HepG2 (cell line): ENCODE data around the gene PDRG1. TPM values are rescaled to one million over a fixed set of nuclear protein-coding genes. Genes with fewer than 3 reads are reported as not detected.

Source experiments
- ELF3 ChIP-seq: IDR thresholded peaks from 2 replicates; pipeline ENCODE4 v1.6.1; 2016; ENCODE audit warnings: missing genetic modification reagents, missing compliant biosample characterization
- NR2F2 ChIP-seq: IDR thresholded peaks from 2 replicates; pipeline ENCODE4 v1.6.1; 2012; ENCODE audit warnings: low read depth, inconsistent platforms, borderline replicate concordance
- RFX1 ChIP-seq: fragments of 450-650 bp; IDR thresholded peaks from 2 replicates; pipeline ENCODE4 v1.6.1; 2017
- RFXANK ChIP-seq: IDR thresholded peaks from 2 replicates; pipeline ENCODE4 v1.6.1; 2016
- SP2 ChIP-seq: sonication (generic); formaldehyde crosslinking; IDR thresholded peaks from 2 replicates; pipeline ENCODE4 v1.5.1; 2020; ENCODE audit warnings: mild to moderate bottlenecking, missing genetic modification reagents
- SUZ12 ChIP-seq: fragments of 150-350 bp; IDR thresholded peaks from 2 replicates; pipeline ENCODE4 v1.6.1; 2014; ENCODE audit warnings: low read depth, low read length
- TCF7L2 ChIP-seq: IDR thresholded peaks from 2 replicates; pipeline ENCODE4 v1.6.1; 2011; ENCODE audit warnings: mild to moderate bottlenecking, low read depth, low read length, moderate library complexity
- YEATS2 ChIP-seq: sonication (generic); formaldehyde crosslinking; IDR thresholded peaks from 2 replicates; pipeline ENCODE4 v1.4.0; 2020; ENCODE audit warnings: missing genetic modification reagents, borderline replicate concordance
- ZNF724P ChIP-seq: sonication (generic); formaldehyde crosslinking; IDR thresholded peaks from 2 replicates; pipeline ENCODE4 v1.8.0; 2022; ENCODE audit warnings: missing genetic modification reagents, borderline replicate concordance
- ZNF768 ChIP-seq: sonication (generic); formaldehyde crosslinking; IDR thresholded peaks from 2 replicates; pipeline ENCODE4 v1.4.0; 2020; ENCODE audit warnings: missing genetic modification reagents
- ZNF83 ChIP-seq: sonication (generic); formaldehyde crosslinking; IDR thresholded peaks from 2 replicates; pipeline ENCODE4 v1.4.0; 2020; ENCODE audit warnings: missing genetic modification reagents, mild to moderate bottlenecking, borderline replicate concordance
- polyA plus RNA-seq, 8 experiments: library from polyadenylated mRNA; depleted of rRNA in 3 of 8; stranded (reverse) in 7 of 8; unstranded in 1 of 8; fragments of >200 nt; fragmentation: Illumina TruSeq in 4 of 8; extraction: Trizol in 4 of 8; gene quantifications; 2 replicates each; pipeline versions ENCODE4 v1.2.1 to v1.2.3, GENCODE V29; 2011 to 2016; ENCODE audit warnings: low read depth in 4 of 8, missing spikeins in 1 of 8, mixed read lengths in 1 of 8; ENCODE audit not compliant: insufficient read depth in 1 of 8
- total RNA-seq, 5 experiments: library from RNA; depleted of rRNA; stranded (reverse); fragments of >200 nt; fragmentation: Illumina TruSeq; extraction: Trizol; gene quantifications; 2 replicates each; pipeline ENCODE4 v1.2.3, GENCODE V29; 2016; ENCODE audit warnings: low read depth in 1 of 5
- TF ChIP-seq, protein P1 (sequence below): sonication (generic); formaldehyde crosslinking; IDR thresholded peaks from 2 replicates; pipeline ENCODE4 v1.4.0; 2020; ENCODE audit warnings: missing genetic modification reagents
- TF ChIP-seq, protein P2 (sequence below): sonication (generic); IDR thresholded peaks from 2 replicates; pipeline ENCODE4 v1.6.1; 2016; ENCODE audit warnings: low read depth, borderline replicate concordance
- TF ChIP-seq, protein P3 (sequence below): sonication (generic); formaldehyde crosslinking; IDR thresholded peaks from 2 replicates; pipeline ENCODE4 v1.4.0; 2020; ENCODE audit warnings: missing genetic modification reagents
- TF ChIP-seq, protein P4 (sequence below): sonication (generic); formaldehyde crosslinking; IDR thresholded peaks from 2 replicates; pipeline ENCODE4 v1.4.0; 2020; ENCODE audit warnings: missing genetic modification reagents
- TF ChIP-seq, protein P5 (sequence below): sonication (generic); formaldehyde crosslinking; IDR thresholded peaks from 2 replicates; pipeline ENCODE4 v1.5.0; 2020; ENCODE audit warnings: missing genetic modification reagents
- TF ChIP-seq, protein P6 (sequence below): sonication (generic); formaldehyde crosslinking; IDR thresholded peaks from 2 replicates; pipeline ENCODE4 v1.8.0; 2023; ENCODE audit warnings: mild to moderate bottlenecking, missing genetic modification reagents

The PDRG1 gene
- total and polyA plus RNA-seq, 2 of the 13 experiments (the other 11 are each of a cell fraction or from before 2014, with no cell fraction given): 16.6 to 18.0 TPM

DNA sequence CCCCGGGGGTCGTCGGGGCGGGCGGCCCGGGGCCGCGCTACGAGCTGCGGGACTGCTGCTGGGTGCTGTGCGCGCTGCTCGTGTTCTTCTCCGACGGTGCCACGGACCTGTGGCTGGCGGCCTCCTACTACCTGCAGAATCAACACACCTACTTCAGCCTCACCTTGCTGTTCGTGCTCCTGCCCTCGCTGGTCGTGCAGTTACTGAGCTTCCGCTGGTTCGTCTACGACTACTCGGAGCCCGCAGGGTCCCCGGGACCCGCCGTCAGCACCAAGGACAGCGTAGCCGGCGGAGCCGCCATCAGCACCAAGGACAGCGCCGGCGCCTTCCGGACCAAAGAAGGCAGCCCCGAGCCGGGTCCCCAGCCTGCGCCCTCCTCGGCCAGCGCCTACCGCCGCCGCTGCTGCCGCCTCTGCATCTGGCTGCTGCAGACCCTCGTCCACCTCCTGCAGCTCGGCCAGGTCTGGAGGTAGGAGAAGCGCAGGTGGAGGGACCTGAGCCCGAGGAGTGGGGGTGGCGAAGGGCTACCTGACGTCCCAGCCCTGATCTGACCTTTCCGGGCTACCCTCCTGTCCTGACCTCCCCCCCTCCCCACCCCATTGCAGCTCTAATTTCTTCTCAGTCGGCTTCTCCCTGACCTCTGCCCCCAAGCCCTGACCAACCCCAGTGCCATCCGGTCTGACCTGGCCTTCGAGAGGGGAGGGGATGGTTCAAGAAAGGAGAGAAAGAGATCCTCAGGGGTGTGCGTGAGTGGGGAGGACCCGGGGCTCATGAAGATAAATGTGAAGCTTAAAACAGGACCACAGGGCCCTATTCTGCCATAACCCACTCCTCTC is 16.7 kb upstream of the PDRG1 start (continued):
- TF ChIP-seq, protein P1, sequence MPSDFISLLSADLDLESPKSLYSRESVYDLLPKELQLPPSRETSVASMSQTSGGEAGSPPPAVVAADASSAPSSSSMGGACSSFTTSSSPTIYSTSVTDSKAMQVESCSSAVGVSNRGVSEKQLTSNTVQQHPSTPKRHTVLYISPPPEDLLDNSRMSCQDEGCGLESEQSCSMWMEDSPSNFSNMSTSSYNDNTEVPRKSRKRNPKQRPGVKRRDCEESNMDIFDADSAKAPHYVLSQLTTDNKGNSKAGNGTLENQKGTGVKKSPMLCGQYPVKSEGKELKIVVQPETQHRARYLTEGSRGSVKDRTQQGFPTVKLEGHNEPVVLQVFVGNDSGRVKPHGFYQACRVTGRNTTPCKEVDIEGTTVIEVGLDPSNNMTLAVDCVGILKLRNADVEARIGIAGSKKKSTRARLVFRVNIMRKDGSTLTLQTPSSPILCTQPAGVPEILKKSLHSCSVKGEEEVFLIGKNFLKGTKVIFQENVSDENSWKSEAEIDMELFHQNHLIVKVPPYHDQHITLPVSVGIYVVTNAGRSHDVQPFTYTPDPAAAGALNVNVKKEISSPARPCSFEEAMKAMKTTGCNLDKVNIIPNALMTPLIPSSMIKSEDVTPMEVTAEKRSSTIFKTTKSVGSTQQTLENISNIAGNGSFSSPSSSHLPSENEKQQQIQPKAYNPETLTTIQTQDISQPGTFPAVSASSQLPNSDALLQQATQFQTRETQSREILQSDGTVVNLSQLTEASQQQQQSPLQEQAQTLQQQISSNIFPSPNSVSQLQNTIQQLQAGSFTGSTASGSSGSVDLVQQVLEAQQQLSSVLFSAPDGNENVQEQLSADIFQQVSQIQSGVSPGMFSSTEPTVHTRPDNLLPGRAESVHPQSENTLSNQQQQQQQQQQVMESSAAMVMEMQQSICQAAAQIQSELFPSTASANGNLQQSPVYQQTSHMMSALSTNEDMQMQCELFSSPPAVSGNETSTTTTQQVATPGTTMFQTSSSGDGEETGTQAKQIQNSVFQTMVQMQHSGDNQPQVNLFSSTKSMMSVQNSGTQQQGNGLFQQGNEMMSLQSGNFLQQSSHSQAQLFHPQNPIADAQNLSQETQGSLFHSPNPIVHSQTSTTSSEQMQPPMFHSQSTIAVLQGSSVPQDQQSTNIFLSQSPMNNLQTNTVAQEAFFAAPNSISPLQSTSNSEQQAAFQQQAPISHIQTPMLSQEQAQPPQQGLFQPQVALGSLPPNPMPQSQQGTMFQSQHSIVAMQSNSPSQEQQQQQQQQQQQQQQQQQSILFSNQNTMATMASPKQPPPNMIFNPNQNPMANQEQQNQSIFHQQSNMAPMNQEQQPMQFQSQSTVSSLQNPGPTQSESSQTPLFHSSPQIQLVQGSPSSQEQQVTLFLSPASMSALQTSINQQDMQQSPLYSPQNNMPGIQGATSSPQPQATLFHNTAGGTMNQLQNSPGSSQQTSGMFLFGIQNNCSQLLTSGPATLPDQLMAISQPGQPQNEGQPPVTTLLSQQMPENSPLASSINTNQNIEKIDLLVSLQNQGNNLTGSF: peak; percentile 100
- TF ChIP-seq TCF7L2 (no peak), YEATS2 (peak; percentile 100), RFXANK (peak; percentile 99), RFX1 (no peak), NR2F2 (no peak), ELF3 (peak; percentile 100), ZNF83 (peak; percentile 100), SP2 (peak; percentile 86), ZNF768 (peak; percentile 99), ZNF724P (CRISPR knock-in tag) (peak; percentile 100), SUZ12 (no peak)
- TF ChIP-seq, protein P2, sequence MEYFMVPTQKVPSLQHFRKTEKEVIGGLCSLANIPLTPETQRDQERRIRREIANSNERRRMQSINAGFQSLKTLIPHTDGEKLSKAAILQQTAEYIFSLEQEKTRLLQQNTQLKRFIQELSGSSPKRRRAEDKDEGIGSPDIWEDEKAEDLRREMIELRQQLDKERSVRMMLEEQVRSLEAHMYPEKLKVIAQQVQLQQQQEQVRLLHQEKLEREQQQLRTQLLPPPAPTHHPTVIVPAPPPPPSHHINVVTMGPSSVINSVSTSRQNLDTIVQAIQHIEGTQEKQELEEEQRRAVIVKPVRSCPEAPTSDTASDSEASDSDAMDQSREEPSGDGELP: peak; percentile 48; the same call in 1 of the 2 replicates
- TF ChIP-seq, protein P3, sequence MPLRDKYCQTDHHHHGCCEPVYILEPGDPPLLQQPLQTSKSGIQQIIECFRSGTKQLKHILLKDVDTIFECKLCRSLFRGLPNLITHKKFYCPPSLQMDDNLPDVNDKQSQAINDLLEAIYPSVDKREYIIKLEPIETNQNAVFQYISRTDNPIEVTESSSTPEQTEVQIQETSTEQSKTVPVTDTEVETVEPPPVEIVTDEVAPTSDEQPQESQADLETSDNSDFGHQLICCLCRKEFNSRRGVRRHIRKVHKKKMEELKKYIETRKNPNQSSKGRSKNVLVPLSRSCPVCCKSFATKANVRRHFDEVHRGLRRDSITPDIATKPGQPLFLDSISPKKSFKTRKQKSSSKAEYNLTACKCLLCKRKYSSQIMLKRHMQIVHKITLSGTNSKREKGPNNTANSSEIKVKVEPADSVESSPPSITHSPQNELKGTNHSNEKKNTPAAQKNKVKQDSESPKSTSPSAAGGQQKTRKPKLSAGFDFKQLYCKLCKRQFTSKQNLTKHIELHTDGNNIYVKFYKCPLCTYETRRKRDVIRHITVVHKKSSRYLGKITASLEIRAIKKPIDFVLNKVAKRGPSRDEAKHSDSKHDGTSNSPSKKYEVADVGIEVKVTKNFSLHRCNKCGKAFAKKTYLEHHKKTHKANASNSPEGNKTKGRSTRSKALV: peak; percentile 100
- TF ChIP-seq, protein P4, sequence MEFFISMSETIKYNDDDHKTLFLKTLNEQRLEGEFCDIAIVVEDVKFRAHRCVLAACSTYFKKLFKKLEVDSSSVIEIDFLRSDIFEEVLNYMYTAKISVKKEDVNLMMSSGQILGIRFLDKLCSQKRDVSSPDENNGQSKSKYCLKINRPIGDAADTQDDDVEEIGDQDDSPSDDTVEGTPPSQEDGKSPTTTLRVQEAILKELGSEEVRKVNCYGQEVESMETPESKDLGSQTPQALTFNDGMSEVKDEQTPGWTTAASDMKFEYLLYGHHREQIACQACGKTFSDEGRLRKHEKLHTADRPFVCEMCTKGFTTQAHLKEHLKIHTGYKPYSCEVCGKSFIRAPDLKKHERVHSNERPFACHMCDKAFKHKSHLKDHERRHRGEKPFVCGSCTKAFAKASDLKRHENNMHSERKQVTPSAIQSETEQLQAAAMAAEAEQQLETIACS (CRISPR knock-in tag): peak; percentile 91
- TF ChIP-seq, protein P5, sequence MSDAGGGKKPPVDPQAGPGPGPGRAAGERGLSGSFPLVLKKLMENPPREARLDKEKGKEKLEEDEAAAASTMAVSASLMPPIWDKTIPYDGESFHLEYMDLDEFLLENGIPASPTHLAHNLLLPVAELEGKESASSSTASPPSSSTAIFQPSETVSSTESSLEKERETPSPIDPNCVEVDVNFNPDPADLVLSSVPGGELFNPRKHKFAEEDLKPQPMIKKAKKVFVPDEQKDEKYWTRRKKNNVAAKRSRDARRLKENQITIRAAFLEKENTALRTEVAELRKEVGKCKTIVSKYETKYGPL (CRISPR knock-in tag): peak; percentile 100
- TF ChIP-seq, protein P6, sequence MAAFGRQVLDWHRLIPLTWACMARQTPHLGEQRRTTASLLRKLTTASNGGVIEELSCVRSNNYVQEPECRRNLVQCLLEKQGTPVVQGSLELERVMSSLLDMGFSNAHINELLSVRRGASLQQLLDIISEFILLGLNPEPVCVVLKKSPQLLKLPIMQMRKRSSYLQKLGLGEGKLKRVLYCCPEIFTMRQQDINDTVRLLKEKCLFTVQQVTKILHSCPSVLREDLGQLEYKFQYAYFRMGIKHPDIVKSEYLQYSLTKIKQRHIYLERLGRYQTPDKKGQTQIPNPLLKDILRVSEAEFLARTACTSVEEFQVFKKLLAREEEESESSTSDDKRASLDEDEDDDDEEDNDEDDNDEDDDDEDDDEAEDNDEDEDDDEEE (CRISPR knock-in tag): peak; percentile 100
